Heart left ventricle (tissue), 16 donors: ENCODE measurements around the gene PARD3B. TPM values are rescaled to one million over a fixed set of nuclear protein-coding genes. Genes with fewer than 3 reads are reported as not detected.

ENCODE experiments used
- ATAC-seq, 4 donors: fragments of 200-7000 bp; cut with Tn5 transposase; one replicate each; pipeline ENCODE4 v1.9.1; 2020 to 2022; ENCODE audit warnings: moderate library complexity in 4 of 4, mild to moderate bottlenecking in 3 of 4, moderate number of reproducible peaks in 1 of 4
- DNase-seq, 5 donors: peaks; one replicate each; pipeline ENCODE4 v3.0.0-alpha.2; 2020
- H3K27ac ChIP-seq, 12 donors: fragments of 200-600 bp; sonication (generic) in 4 of 12; one replicate each; pipeline versions ENCODE4 v1.5.0 to v1.8.0; 2016 to 2022; ENCODE audit warnings: mild to moderate bottlenecking in 2 of 12
- H3K27me3 ChIP-seq, 9 donors: fragments of 200-600 bp; sonication (generic) in 2 of 9; one replicate each; pipeline versions ENCODE4 v1.5.1 to v1.8.0; 2016 to 2022; ENCODE audit warnings: mild to moderate bottlenecking in 3 of 9
- H3K36me3 ChIP-seq, 9 donors: fragments of 200-600 bp; sonication (generic) in 2 of 9; one replicate each; pipeline versions ENCODE4 v1.5.0 to v1.8.0; 2018 to 2022; ENCODE audit warnings: mild to moderate bottlenecking in 2 of 9
- H3K4me1 ChIP-seq, 12 donors: fragments of 200-600 bp; sonication (generic) in 4 of 12; one replicate each; pipeline versions ENCODE4 v1.5.0 to v1.8.0; 2016 to 2022; ENCODE audit warnings: mild to moderate bottlenecking in 3 of 12
- H3K4me3 ChIP-seq, 12 donors: fragments of 200-600 bp; sonication (generic) in 4 of 12; one replicate each; pipeline versions ENCODE4 v1.5.0 to v1.8.0; 2017 to 2022; ENCODE audit warnings: mild to moderate bottlenecking in 9 of 12, moderate library complexity in 4 of 12
- H3K9me3 ChIP-seq, 12 donors: fragments of 200-600 bp; sonication (generic) in 4 of 12; one replicate each; pipeline versions ENCODE4 v1.5.0 to v1.8.0; 2016 to 2022; ENCODE audit warnings: mild to moderate bottlenecking in 1 of 12
- CTCF ChIP-seq, 12 donors: fragments of 200-600 bp; sonication (generic) in 4 of 12; IDR thresholded peaks; one replicate each; pipeline versions ENCODE4 v1.5.0 to v1.8.0; 2018 to 2022; ENCODE audit warnings: antibody characterized with exemption in 12 of 12, mild to moderate bottlenecking in 5 of 12
- POLR2A ChIP-seq, 2 donors: fragments of 450-650 bp; IDR thresholded peaks; one replicate each; pipeline ENCODE4 v1.6.1; 2017; ENCODE audit warnings: antibody characterized with exemption in 2 of 2, mild to moderate bottlenecking in 2 of 2, moderate library complexity in 2 of 2
- WGBS, 4 donors: extraction: QIAGEN DNeasy Blood & Tissue Kit in 2 of 4; methylation state at CpG; one replicate each; pipeline versions ENCODE4 v1.1.5 to v1.1.7; 2013 to 2018; 5-methylcytosine and 5-hydroxymethylcytosine counted together
- intact Hi-C, 10 donors: fragments of 100-400 bp; cut with DNase I; formaldehyde crosslinking; loops; one replicate each; pipeline versions ENCODE4 v1.11.1 to v1.14.2; 2022
- polyA plus RNA-seq, 2 donors: library from polyadenylated mRNA; stranded (reverse); fragments of 200-250 nt; gene quantifications; one replicate each; pipeline ENCODE4 v1.2.3, GENCODE V29; 2013
- total RNA-seq, 9 donors: library from RNA; depleted of rRNA in 2 of 9; stranded (reverse); fragments of >200 nt in 2 of 9; fragmentation: NEBNext Ultra II Directional in 3 of 9; extraction: Animal tissue kit (Norgen Biotek cat#: 25700) in 3 of 9; gene quantifications; one replicate each; pipeline versions ENCODE4 v1.1.0 to v1.2.4, GENCODE V29; 2016 to 2023
- donor health status: ischemic (EF 13 %, LVEDD 7.1; RV severe dilation, severe dysfunction).
- donor health status: healthy with polysubstance abuse.
- donor health status: DM: no; HTN: yes; CAD: no.
- donor health status: DM: no; HTN: no; CAD: no.
- donor health status: ischemic (EF 25% LVEDD 6.9; RV normal size, moderate dysfunction).
- donor health status: ischemic (EF 25% LVEDD 5.7; RV mildly dilated, moderate dysfunction).
- donor health status: healthy.
- donor health status: DM: yes; HTN: yes; CAD: no.
- donor health status: ischemic (EF 35%, LVEDD 5.7; RV mildly dilated, moderate dysfunction).
- donor health status: nonischemic (EF 11% LVEDD 7.7; RV severe dilation, severe dysfunction).
- donor health status: DM: yes; HTN: yes; CAD: no.
- donor health status: PGD.
- donor health status: ischemic (EF 29% LVEDD 5.4; RV normal size, mild dysfunction).
- donor health status: nonischemic (EF 23%, LVEDD 6.1; RV moderate dilation, normal function).

PARD3B gene
- total and polyA plus RNA-seq, 11 donors: 0.71 to 15.1 (median 6.2) TPM

- ATAC-seq (no peak), DNase-seq (no peak)
- H3K27ac ChIP-seq: peak overlapping the region in 1 of 12 donors; percentile 70
- H3K27me3 ChIP-seq: no peaks in the 10 kb centered on the region
- peaks cover 0 to 10% (median 0%) of the 10 kb centered on the region in 12 donors for H3K9me3 ChIP-seq
- intact Hi-C loops: no loop called here
- no peak for TF ChIP-seq POLR2A (IDR thresholded peaks at IDR 0.05)
- WGBS, 4 donors: 92 to 99% (median 93%) methylated on average over 1 of the region's 1 CpG
- H3K4me3 ChIP-seq: no peak overlapping the region
- H3K4me1 ChIP-seq: no peaks in the 10 kb centered on the region
- no peaks in the 10 kb centered on the region for H3K36me3 ChIP-seq
These were observed 308.6 kb downstream of the PARD3B start for GRCh38 chr2:204853905-204854304.

DNA sequence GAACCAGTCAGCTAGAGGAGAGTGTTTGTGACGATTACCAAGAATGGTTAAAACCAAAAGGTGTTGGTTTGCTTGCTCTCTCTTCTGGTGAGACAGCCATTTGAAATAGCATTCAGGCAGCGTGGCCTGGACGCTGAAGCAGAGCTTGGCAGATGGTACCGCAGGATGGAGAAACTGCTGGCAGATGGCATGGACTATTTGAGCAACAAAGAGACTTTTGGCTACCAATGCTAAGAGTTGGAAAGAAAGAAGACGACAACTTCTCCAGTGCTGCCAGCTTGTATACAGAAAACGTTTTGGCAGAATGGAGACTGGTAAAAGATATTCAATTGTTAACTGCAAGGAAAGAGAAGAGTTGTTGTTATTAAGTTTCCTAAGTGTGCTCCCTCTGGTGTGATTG is 315.0 kb downstream of the PARD3B start:
- no peak overlapping the region for H3K4me3 ChIP-seq
- H3K9me3 ChIP-seq: peaks cover 0 to 10% (median 0%) of the 10 kb centered on the region in 12 donors
- intact Hi-C loops: no loop called here
- WGBS, 4 donors: 73 to 86% (median 81%) methylated on average over 6 of the region's 6 CpGs
- no peaks in the 10 kb centered on the region for H3K27me3 ChIP-seq
- no peaks in the 10 kb centered on the region for H3K36me3 ChIP-seq
- ATAC-seq (no peak), DNase-seq (no peak)
- peaks cover 0 to 7% (median 0%) of the 10 kb centered on the region in 12 donors for H3K4me1 ChIP-seq
- no peak for TF ChIP-seq POLR2A (IDR thresholded peaks at IDR 0.05)
- no peak for TF ChIP-seq CTCF (IDR thresholded peaks at IDR 0.05)
- peak overlapping the region in 1 of 12 donors; percentile 9 for H3K27ac ChIP-seq

GRCh38 chr2:204862809-204863208 is 317.5 kb downstream of the PARD3B start:
- 93 to 97% (median 97%) methylated on average over 7 of the region's 7 CpGs for WGBS, 4 donors
- no peak for ATAC-seq

DNA sequence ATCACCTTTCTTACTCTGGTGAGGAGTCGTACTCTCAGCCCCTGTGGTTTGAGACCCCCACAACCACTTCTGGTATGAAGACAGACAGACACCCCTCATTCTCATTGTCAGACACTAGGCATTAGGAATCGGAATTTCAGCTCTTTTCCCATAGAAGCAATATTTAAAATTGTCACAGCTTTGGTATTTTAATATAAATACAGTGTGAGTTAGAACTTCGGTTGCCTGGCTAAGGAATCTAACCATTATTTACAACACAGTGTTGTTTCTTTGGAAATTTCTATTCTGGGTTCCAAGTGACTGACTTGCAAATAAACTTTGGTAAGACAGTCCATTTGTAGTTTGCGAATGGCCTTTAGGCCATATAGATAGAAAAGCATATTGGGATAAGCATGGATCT is 318.1 kb downstream of the PARD3B start:
- ATAC-seq: no peak
- Histone ChIP-seq H3K4me1 (peaks cover 0 to 7% (median 0%) of the 10 kb centered on the region in 12 donors), H3K4me3 (no peak overlapping the region), H3K36me3 (no peaks in the 10 kb centered on the region), H3K27ac (no peak overlapping the region), H3K27me3 (no peaks in the 10 kb centered on the region), H3K9me3 (peaks cover 0 to 8% (median 0%) of the 10 kb centered on the region in 12 donors)
- 95 to 97% (median 96%) methylated on average over 4 of the region's 4 CpGs for WGBS, 4 donors
- no peak for DNase-seq
- TF ChIP-seq CTCF (IDR thresholded peaks at IDR 0.05) (no peak), POLR2A (IDR thresholded peaks at IDR 0.05) (no peak)
- intact Hi-C loops: no loop called here

More at GRCh38 chr2:204862809-204863208, 317.5 kb downstream of the PARD3B start:
- no peaks in the 10 kb centered on the region for H3K36me3 ChIP-seq
- no peak overlapping the region for H3K27ac ChIP-seq
- H3K27me3 ChIP-seq: no peaks in the 10 kb centered on the region
- no peak for DNase-seq
- peaks cover 0 to 7% (median 0%) of the 10 kb centered on the region in 12 donors for H3K4me1 ChIP-seq
- no peak overlapping the region for H3K4me3 ChIP-seq
- intact Hi-C loops: no loop called here
- peaks cover 0 to 8% (median 0%) of the 10 kb centered on the region in 12 donors for H3K9me3 ChIP-seq
- TF ChIP-seq CTCF (IDR thresholded peaks at IDR 0.05): no peak
- TF ChIP-seq POLR2A (IDR thresholded peaks at IDR 0.05): no peak
